GM12875 (cell line): Measurements from ENCODE around the gene C1orf141.
A peak's percentile ranks its signal among the peaks of the same experiment; 100 is the strongest.

Source experiments
- H3K4me3 ChIP-seq: one replicate; pipeline ENCODE4 v1.5.1; 2011; ENCODE audit warnings: low read depth, low read length, control low read depth
- TF ChIP-seq, protein P1 (sequence below): IDR thresholded peaks from 2 replicates; pipeline ENCODE4 v1.5.1; 2011; ENCODE audit warnings: low read depth, mild to moderate bottlenecking, control low read depth, inconsistent platforms, low read length, moderate library complexity, borderline replicate concordance; ENCODE audit not compliant: insufficient read depth

Gene C1orf141

DNA sequence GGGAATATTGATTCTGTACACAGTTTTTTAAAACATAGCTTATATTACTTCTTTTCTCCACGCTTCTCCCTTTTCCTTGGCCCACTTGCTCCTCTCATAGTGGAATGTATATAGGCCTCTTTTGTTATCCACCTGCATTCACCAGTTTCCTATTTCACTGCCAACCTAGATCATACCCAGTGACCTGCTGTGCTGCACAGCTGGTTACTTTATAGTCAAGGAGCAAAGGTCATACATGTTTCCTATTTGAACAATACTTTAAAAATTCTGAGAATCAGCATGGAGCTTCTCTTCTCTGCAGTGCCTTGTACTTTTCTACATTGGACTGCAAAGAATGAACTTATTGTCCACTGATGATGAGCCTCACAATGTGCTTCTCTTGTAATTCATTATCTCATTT lies 76.5 kb downstream of the C1orf141 start:
- TF ChIP-seq, protein P1, sequence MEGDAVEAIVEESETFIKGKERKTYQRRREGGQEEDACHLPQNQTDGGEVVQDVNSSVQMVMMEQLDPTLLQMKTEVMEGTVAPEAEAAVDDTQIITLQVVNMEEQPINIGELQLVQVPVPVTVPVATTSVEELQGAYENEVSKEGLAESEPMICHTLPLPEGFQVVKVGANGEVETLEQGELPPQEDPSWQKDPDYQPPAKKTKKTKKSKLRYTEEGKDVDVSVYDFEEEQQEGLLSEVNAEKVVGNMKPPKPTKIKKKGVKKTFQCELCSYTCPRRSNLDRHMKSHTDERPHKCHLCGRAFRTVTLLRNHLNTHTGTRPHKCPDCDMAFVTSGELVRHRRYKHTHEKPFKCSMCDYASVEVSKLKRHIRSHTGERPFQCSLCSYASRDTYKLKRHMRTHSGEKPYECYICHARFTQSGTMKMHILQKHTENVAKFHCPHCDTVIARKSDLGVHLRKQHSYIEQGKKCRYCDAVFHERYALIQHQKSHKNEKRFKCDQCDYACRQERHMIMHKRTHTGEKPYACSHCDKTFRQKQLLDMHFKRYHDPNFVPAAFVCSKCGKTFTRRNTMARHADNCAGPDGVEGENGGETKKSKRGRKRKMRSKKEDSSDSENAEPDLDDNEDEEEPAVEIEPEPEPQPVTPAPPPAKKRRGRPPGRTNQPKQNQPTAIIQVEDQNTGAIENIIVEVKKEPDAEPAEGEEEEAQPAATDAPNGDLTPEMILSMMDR = no peak
- no peak overlapping the region for H3K4me3 ChIP-seq

DNA sequence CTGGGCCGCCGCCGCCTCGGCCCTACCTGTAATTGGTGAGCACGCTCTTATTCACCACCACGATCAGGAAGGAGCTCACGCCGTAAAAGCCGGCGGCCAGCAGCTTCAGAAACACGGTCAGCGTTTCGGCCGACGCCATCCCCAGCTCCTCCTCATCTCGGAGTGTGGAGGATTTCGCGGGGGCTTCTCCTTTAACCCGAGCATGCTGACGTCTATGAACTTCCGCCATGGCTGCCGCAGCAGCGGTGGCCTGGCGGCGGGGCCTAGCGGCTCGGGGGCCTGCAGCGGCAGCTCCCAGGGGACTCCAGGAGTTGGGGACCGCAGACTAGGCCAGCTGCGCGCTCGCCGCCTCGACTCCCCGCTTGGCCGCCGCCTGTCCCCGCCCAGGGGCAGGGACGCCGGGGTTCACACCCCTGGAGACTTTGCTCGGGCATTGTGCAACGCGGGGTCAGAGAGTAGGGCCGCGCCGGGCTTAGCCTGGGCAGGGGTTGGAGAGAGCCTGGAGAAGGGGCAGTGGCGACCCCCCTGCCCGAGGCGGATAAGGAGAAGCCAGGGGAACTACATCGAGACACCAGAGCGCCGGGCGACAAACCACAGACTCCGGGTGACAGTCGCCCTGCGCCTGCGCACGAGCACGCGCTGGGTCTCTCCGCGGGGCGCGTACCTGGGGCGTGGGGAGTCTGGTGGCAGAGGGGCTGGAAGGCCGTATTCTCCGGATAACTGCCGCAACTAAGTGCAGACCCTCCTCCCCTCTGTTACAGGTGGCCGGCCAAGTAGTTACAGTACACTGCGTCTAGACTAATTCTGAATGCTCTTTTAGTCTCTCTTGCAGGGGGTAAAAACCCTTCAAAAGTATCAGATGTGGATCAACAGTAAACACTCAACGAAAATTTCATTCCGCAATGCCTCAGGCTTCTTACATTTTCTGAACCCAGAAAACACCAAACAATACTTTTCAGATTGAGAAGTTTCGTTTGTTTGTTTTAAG lies 80.7 kb downstream of the C1orf141 start, which contains the start of gene SLC35D1:
Gene SLC35D1 (minus strand): TSS at position 364 of the 988 bp plus-strand sequence. CDS start 135 bp downstream, at position 229.
- TF ChIP-seq, protein P1 = no peak

DNA sequence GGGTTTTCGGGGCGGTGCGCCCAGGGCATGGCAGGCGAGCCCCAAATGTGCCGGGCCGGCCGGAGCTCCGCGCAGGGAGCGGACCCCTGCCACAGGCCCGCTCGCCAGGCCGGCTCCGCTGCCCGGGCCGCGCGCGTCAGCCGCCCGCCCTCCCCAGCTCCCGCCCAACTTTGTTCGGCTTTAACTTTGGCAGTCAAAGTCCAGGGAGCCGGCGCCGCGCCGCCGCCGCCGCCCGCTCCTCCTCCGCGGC lies 81.3 kb downstream of the C1orf141 start:
- TF ChIP-seq, protein P1 = no peak
- peak overlapping the region; percentile 73 for H3K4me3 ChIP-seq

More for the DNA sequence above, 80.7 kb downstream of the C1orf141 start, which contains the start of gene SLC35D1:
- H3K4me3 ChIP-seq = peak within 1 kb of the TSS; percentile 73

DNA sequence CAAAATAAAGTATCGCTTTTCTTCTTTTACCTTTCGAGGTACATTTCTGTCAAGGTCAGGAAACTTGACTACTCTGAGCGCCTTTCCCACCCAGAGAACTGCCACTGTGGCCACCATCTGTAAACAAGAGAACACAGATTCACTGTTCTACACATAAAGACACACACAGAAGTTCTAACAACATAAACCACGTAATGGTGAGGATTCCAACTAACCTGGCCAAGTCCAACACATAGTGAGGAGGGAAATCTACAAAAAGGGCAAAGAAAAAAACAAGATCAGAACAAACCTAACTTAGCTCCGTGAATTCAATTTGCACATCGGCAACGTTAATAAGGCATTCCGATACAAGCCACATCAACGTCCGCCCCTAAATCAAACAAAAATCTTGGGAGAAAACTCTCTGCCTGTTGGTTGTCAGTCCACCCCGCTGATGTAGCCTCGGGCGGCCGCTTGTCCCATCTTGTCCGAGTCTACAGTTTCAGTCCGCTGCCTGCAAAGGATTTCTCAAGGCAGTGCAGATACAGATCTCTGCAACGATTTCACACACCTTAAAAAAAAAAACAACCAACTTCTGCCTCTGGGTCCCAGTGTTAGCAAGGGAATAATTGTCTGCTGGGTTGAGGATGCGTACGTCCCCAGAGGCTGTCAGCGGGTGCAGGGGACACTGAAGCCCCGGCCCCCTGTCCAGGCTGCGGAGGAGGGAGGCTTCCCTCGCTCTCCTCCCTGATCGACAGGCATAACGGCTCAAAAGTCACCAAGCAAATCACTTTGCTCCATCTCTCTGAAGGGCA lies 81.8 kb downstream of the C1orf141 start:
- peak overlapping the region; percentile 73 for H3K4me3 ChIP-seq
- TF ChIP-seq, protein P1 = no peak

DNA sequence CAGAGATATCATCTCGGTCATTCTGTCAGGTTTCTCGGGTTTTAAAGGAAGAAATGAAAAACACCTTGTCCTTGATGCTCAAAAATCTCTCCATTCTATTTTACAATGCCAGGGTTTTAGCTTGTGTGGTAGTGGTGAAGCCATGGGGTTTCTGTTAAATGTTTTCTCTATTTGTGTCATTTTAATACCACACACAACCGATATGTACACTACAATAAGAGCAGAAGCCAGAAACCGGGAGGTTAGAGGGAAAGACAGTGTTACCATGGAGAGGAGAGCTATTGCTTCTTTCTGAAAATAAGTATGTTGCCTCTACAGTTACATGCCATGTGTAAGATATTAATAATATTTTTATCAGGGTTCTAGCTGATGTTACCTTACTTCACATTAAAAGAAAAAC lies 83.6 kb downstream of the C1orf141 start:
- H3K4me3 ChIP-seq = no peak overlapping the region
- TF ChIP-seq, protein P1 = no peak

DNA sequence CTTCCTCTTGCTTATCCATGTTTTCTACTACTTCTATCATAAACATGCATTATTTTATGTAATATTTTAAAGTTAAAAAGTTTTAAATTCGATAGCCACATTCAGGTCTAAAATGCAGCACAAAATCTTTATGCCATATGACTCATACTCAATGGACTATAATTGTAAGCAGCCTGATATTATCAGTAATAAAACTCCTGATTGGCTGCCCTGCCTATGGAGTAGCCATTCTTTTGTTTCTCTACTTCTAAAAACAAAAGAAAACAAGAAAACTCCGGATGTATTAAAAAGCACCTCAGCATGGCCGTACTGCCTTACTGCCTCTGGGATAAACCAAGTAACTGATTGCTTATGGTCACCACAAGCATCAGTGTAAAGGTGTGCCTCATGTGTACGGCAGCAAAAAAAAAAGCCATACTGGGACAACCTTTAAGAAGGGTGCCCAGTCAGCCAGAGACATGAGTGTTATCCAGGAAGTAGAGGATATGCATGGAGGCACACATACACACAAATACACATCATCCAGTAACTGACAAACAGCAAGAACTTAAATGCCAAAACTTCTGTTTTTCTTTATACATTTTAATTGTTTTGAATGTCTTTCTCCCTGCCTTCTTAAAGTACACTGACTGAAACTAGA lies 90.0 kb downstream of the C1orf141 start:
- H3K4me3 ChIP-seq = no peak overlapping the region
- TF ChIP-seq, protein P1 = no peak
